DMS 273 (cell line): ENCODE results near the gene PGA5.

Experiments used
- DNase-seq: peaks from one replicate; lab custom pipeline; 2025; ENCODE audit not compliant: unreplicated experiment; lab: John Stamatoyannopoulos, UW

The PGA5 gene

GRCh38 chr11:61265357-61265756, 24.4 kb downstream of the PGA5 start:
- DNase-seq, result no peak

GRCh38 chr11:61266602-61267001, 25.6 kb downstream of the PGA5 start:
- no peak for DNase-seq

GRCh38 chr11:61267437-61267841, 26.5 kb downstream of the PGA5 start:
- no peak for DNase-seq

- no peak for DNase-seq
These were observed 27.7 kb downstream of the PGA5 start for GRCh38 chr11:61268588-61269250.

GRCh38 chr11:61270354-61271076, 29.5 kb downstream of the PGA5 start:
- DNase-seq, result no peak

GRCh38 chr11:61272731-61273130, 31.8 kb downstream of the PGA5 start:
- no peak for DNase-seq

GRCh38 chr11:61273178-61274078, 32.5 kb downstream of the PGA5 start:
- DNase-seq, result no peak

- no peak for DNase-seq
These were observed 33.1 kb downstream of the PGA5 start for GRCh38 chr11:61274084-61274483.

- DNase-seq, result no peak
These were observed 34.2 kb downstream of the PGA5 start for GRCh38 chr11:61275191-61275590.

- no peak for DNase-seq
These were observed 36.4 kb downstream of the PGA5 start for GRCh38 chr11:61277186-61278000.

GRCh38 chr11:61278001-61278470, 37.1 kb downstream of the PGA5 start:
- no peak for DNase-seq

- DNase-seq, result peak; percentile 68
These were observed 39.1 kb downstream of the PGA5 start for GRCh38 chr11:61279934-61280659.

GRCh38 chr11:61280883-61281580, 40.1 kb downstream of the PGA5 start:
- no peak for DNase-seq

GRCh38 chr11:61281581-61282250, 40.7 kb downstream of the PGA5 start:
- no peak for DNase-seq

- DNase-seq, result no peak
These were observed 42.6 kb downstream of the PGA5 start for GRCh38 chr11:61283613-61284012.

GRCh38 chr11:61287338-61287977, 46.5 kb downstream of the PGA5 start:
- DNase-seq, result no peak

- DNase-seq, result no peak
These were observed 50.1 kb downstream of the PGA5 start for GRCh38 chr11:61290905-61291690.

- no peak for DNase-seq
These were observed 51.4 kb downstream of the PGA5 start for GRCh38 chr11:61292356-61292755.
